Activated CD8-positive, alpha-beta memory T cell treated with anti-CD3 and anti-CD28 coated beads, Interleukin-2, amount 10 ng/mL, durations not matched to agents 7 days and 5 days (primary cell): Measurements from ENCODE around the gene SYNE4. TPM values are rescaled to one million over a fixed set of nuclear protein-coding genes. Genes with fewer than 3 reads are reported as not detected.
A peak's percentile ranks its signal among the peaks of the same experiment; 100 is the strongest.
"Not testable (repeated sequence)": the region's sequence is repeated elsewhere in the genome, so short reads cannot be mapped to it uniquely, and the experiment has no call there.

Experiments used
- ATAC-seq: fragments of 150-1000 bp; cut with Tn5 transposase; one replicate; pipeline ENCODE4 v1.10.0; 2021; ENCODE audit warnings: moderate library complexity
- CTCF ChIA-PET: fragments of 350-600 bp; sonication (Branson Sonifier 250); formaldehyde crosslinking; loops from one replicate; lab custom pipeline; 2021; ENCODE audit warnings: antibody characterized with exemption; lab: Charles Lee
- DNase-seq: peaks from one replicate; pipeline ENCODE4 v3.0.0-alpha.2; 2020
- H3K27ac Mint-ChIP-seq: one replicate; pipeline ENCODE4 v1.8.0; 2021; ENCODE audit warnings: mild to moderate bottlenecking, mixed read lengths
- H3K27me3 Mint-ChIP-seq: one replicate; pipeline ENCODE4 v1.8.0; 2021; ENCODE audit warnings: mixed read lengths
- H3K36me3 Mint-ChIP-seq: one replicate; pipeline ENCODE4 v1.8.0; 2021; ENCODE audit warnings: mild to moderate bottlenecking, mixed read lengths
- H3K4me1 Mint-ChIP-seq: one replicate; pipeline ENCODE4 v1.8.0; 2021; ENCODE audit warnings: mixed read lengths
- H3K4me3 Mint-ChIP-seq: one replicate; pipeline ENCODE4 v1.8.0; 2021; ENCODE audit warnings: mild to moderate bottlenecking, moderate library complexity, mixed read lengths
- H3K9me3 Mint-ChIP-seq: one replicate; pipeline ENCODE4 v1.8.0; 2022; ENCODE audit warnings: low read depth, mixed read lengths
- total RNA-seq, 2 experiments: library from RNA; stranded (reverse); gene quantifications; one replicate each; pipeline ENCODE4 v1.2.3, GENCODE V29; 2021

Gene SYNE4
- total RNA-seq, 2 experiments from 2014 or later = 1.4 to 3.2 TPM

- Mint-ChIP-seq H3K27me3 (peaks cover 4% of the 10 kb centered on the region), H3K4me3 (no peak overlapping the region), H3K4me1 (no peaks in the 10 kb centered on the region), H3K9me3 (no peaks in the 10 kb centered on the region), H3K27ac (no peak overlapping the region), H3K36me3 (no peaks in the 10 kb centered on the region)
- ATAC-seq = no peak
- DNase-seq = no peak
- CTCF ChIA-PET = no interaction called here
Observed at GRCh38 chr19:35975608-35976214, 32.9 kb downstream of the SYNE4 start.

- H3K27me3 Mint-ChIP-seq = peaks cover 3% of the 10 kb centered on the region
- no peak overlapping the region for H3K4me3 Mint-ChIP-seq
- CTCF ChIA-PET = no interaction called here
- ATAC-seq (no peak), DNase-seq (no peak)
- H3K36me3 Mint-ChIP-seq = no peaks in the 10 kb centered on the region
- no peaks in the 10 kb centered on the region for H3K9me3 Mint-ChIP-seq
- H3K27ac Mint-ChIP-seq = no peak overlapping the region
- H3K4me1 Mint-ChIP-seq = peaks cover 5% of the 10 kb centered on the region
Observed at GRCh38 chr19:35973487-35973886, 35.1 kb downstream of the SYNE4 start.

DNA sequence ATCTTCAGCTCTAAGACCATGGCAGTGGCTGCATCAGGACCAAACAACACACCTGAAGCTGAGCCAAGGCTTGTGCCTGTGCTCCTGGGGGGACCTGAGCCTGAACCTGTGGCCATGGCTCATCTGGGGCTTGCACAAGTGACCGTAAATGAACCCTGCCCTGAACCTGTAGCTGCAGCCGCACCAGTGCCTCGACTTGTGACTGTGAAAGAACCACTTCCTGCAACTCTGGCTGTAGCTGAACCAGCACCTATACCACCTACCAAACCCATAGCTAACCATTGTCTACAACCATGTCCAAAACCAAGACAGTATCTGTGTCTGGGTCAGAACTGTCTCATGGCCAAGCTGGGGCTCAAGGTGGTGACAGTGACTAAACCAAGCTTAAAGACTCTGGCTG is 41.8 kb downstream of the SYNE4 start:
- peaks cover 13% of the 10 kb centered on the region for H3K4me1 Mint-ChIP-seq
- no peak overlapping the region for H3K27ac Mint-ChIP-seq
- peaks cover 8% of the 10 kb centered on the region for H3K27me3 Mint-ChIP-seq
- H3K9me3 Mint-ChIP-seq = no peaks in the 10 kb centered on the region
- no peak overlapping the region for H3K4me3 Mint-ChIP-seq
- CTCF ChIA-PET = interaction anchor here (1.3 kb wide), 1 partner anchor 13 kb away, joined by 6 read pairs; no protein-coding TSS in a partner anchor
- ATAC-seq = peak; percentile 33
- peak; percentile 56 for DNase-seq
- no peaks in the 10 kb centered on the region for H3K36me3 Mint-ChIP-seq

DNA sequence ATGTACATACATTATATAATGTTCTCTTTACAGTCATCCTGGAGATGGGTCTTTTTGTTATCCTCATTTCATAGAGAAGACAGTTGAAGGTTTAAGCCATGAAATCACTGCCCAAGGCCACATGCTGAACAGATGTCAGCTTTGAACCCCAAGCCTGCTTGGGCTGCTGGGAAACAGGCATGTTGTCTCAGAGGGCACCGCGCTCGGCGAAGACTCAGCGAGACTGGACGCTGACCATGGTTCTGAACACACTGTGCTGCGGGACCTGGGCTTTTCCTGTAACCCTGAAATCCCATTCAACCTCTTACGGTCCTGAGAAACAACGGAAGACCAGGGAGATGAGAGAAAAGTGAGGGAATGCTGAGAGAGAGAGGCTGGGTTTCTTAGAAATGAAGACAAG is 45.1 kb downstream of the SYNE4 start:
- no peak overlapping the region for H3K27ac Mint-ChIP-seq
- CTCF ChIA-PET = interaction anchor here (1.6 kb wide), 1 partner anchor 91 kb away, joined by 3 read pairs; the partner anchor contains the start of gene THAP8
- no peak overlapping the region for H3K4me3 Mint-ChIP-seq
- H3K36me3 Mint-ChIP-seq = peaks cover 3% of the 10 kb centered on the region
- DNase-seq = peak; percentile 63
- peaks cover 32% of the 10 kb centered on the region for H3K27me3 Mint-ChIP-seq
- no peaks in the 10 kb centered on the region for H3K9me3 Mint-ChIP-seq
- H3K4me1 Mint-ChIP-seq = peaks cover 17% of the 10 kb centered on the region
- ATAC-seq = no peak

GRCh38 chr19:35960432-35960972 is 48.1 kb downstream of the SYNE4 start:
- no peaks in the 10 kb centered on the region for H3K9me3 Mint-ChIP-seq
- H3K27me3 Mint-ChIP-seq = peaks cover 38% of the 10 kb centered on the region
- H3K27ac Mint-ChIP-seq = no peak overlapping the region
- peaks cover 3% of the 10 kb centered on the region for H3K36me3 Mint-ChIP-seq
- CTCF ChIA-PET = interaction anchor here (1.1 kb wide), 1 partner anchor 94 kb away, joined by 3 read pairs; no protein-coding TSS in a partner anchor
- DNase-seq (no peak), ATAC-seq (no peak)
- H3K4me1 Mint-ChIP-seq = peaks cover 12% of the 10 kb centered on the region
- H3K4me3 Mint-ChIP-seq = no peak overlapping the region

DNA sequence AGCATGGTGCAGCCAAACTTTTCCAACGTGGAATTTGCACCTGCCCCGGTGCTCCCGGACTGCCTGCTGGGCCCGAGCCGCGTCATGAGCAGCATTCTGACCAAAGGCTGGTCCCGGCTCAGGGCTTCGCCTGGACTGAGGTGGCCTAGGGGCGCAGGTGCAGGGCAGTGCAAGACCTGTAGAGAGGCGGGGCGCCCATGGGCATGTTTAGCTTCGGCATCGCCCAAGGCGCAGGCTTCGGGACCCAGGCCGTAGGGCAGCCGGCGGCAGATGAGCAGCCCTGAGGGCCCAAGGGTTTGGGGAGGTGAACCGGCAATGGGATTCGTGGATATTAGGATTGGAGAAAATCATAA is 48.7 kb downstream of the SYNE4 start:
- peaks cover 3% of the 10 kb centered on the region for H3K36me3 Mint-ChIP-seq
- no peak overlapping the region for H3K4me3 Mint-ChIP-seq
- peaks cover 38% of the 10 kb centered on the region for H3K27me3 Mint-ChIP-seq
- no peak for DNase-seq
- CTCF ChIA-PET = interaction anchor here (1.1 kb wide), 1 partner anchor 93 kb away, joined by 3 read pairs; no protein-coding TSS in a partner anchor
- H3K9me3 Mint-ChIP-seq = no peaks in the 10 kb centered on the region
- no peak for ATAC-seq
- no peak overlapping the region for H3K27ac Mint-ChIP-seq
- peaks cover 15% of the 10 kb centered on the region for H3K4me1 Mint-ChIP-seq

GRCh38 chr19:35959040-35959967 is 49.3 kb downstream of the SYNE4 start:
- H3K36me3 Mint-ChIP-seq = peaks cover 3% of the 10 kb centered on the region
- CTCF ChIA-PET = interaction anchor here (0.5 to 1.3 kb wide), 9 partner anchors 9 to 333 kb away, joined by 3 to 6 read pairs (median 3); partner anchors contain the start of gene SYNE4
- H3K4me3 Mint-ChIP-seq = no peak overlapping the region
- DNase-seq (peak; percentile 67), ATAC-seq (peak; percentile 92)
- peaks cover 38% of the 10 kb centered on the region for H3K27me3 Mint-ChIP-seq
- peaks cover 16% of the 10 kb centered on the region for H3K4me1 Mint-ChIP-seq
- no peak overlapping the region for H3K27ac Mint-ChIP-seq
- H3K9me3 Mint-ChIP-seq = no peaks in the 10 kb centered on the region

- CTCF ChIA-PET = interaction anchor here (0.5 to 1.3 kb wide), 9 partner anchors 9 to 333 kb away, joined by 3 to 6 read pairs (median 3); partner anchors contain the start of gene SYNE4
- H3K9me3 Mint-ChIP-seq = no peaks in the 10 kb centered on the region
- peaks cover 22% of the 10 kb centered on the region for H3K4me1 Mint-ChIP-seq
- H3K27me3 Mint-ChIP-seq = peaks cover 37% of the 10 kb centered on the region
- DNase-seq = no peak
- H3K27ac Mint-ChIP-seq = no peak overlapping the region
- H3K4me3 Mint-ChIP-seq = no peak overlapping the region
- ATAC-seq = peak; percentile 10
- peaks cover 3% of the 10 kb centered on the region for H3K36me3 Mint-ChIP-seq
Observed at GRCh38 chr19:35958660-35959039, 50.0 kb downstream of the SYNE4 start.

DNA sequence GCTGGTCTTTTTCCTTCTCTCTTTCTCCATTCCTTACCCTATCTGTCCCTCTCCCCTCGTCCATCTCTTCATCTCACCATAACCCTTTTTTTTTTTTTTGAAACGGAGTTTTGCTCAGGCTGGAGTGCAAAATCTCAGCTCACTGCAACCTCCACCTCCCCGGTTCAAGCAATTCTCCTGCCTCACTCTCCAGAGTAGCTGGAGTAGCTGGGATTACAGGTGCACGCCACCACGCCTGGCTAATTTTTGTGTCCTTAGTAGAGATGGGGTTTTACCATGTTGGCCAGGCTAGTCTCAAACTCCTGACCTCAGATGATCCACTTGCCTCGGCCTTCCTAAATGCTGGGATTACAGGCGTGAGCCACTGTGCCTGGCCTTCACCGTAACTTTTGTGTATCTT is 51.2 kb downstream of the SYNE4 start:
- not testable (repeated sequence) for H3K4me3 Mint-ChIP-seq, H3K36me3 Mint-ChIP-seq, DNase-seq, H3K27ac Mint-ChIP-seq, ATAC-seq, H3K9me3 Mint-ChIP-seq
- peaks cover 31% of the 10 kb centered on the region for H3K27me3 Mint-ChIP-seq
- CTCF ChIA-PET = interaction anchor here (0.7 kb wide), 1 partner anchor 54 kb away, joined by 3 read pairs; no protein-coding TSS in a partner anchor
- peaks cover 35% of the 10 kb centered on the region for H3K4me1 Mint-ChIP-seq

DNA sequence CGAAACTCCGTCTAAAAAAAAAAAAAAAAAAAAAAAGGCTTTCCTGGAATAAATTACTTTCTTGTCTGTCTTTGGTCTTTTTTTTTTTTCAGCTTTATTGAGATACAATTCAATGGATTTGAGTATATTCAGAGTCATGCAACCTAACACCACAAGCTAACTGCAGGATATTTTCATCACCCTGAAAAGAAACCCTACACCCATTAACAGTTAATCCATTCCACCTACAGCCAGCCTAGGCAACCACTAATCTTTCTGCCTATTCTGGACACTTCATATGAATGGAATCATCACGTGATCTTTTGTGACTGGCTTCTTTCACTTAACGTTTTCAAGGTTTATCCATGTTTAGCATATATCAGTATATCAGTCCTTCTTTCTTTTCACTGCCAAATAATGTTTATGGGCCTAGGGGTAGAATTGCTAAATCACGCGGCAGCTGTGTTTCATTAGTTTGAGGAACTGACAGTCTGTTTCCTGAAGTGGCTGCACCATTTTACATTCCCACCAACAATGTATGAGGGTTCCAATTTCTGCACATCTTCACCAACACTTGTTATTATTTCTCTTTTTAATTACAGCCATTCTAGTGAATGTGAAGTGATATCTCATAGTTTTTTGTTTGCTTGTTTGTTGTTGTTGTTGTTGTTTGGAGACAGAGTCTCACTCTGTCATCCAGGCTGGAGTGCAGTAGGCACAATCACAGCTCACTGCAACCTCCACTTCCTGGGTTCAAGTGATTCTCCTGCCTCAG is 52.6 kb downstream of the SYNE4 start:
- H3K4me1 Mint-ChIP-seq = peaks cover 37% of the 10 kb centered on the region
- H3K36me3 Mint-ChIP-seq = peaks cover 3% of the 10 kb centered on the region
- H3K27ac Mint-ChIP-seq = no peak overlapping the region
- no peak overlapping the region for H3K4me3 Mint-ChIP-seq
- ATAC-seq (no peak), DNase-seq (no peak)
- H3K9me3 Mint-ChIP-seq = no peaks in the 10 kb centered on the region
- peaks cover 24% of the 10 kb centered on the region for H3K27me3 Mint-ChIP-seq
- CTCF ChIA-PET = interaction anchor here (0.8 to 1.6 kb wide), 2 partner anchors 9 to 14 kb away, joined by 3 to 6 read pairs; no protein-coding TSS in a partner anchor
